Measurements from ENCODE around the gene CBFA2T3.
"Not testable (repeated sequence)": the region's sequence is repeated elsewhere in the genome, so short reads cannot be mapped to it uniquely, and the experiment has no call there.

The CBFA2T3 gene

DNA sequence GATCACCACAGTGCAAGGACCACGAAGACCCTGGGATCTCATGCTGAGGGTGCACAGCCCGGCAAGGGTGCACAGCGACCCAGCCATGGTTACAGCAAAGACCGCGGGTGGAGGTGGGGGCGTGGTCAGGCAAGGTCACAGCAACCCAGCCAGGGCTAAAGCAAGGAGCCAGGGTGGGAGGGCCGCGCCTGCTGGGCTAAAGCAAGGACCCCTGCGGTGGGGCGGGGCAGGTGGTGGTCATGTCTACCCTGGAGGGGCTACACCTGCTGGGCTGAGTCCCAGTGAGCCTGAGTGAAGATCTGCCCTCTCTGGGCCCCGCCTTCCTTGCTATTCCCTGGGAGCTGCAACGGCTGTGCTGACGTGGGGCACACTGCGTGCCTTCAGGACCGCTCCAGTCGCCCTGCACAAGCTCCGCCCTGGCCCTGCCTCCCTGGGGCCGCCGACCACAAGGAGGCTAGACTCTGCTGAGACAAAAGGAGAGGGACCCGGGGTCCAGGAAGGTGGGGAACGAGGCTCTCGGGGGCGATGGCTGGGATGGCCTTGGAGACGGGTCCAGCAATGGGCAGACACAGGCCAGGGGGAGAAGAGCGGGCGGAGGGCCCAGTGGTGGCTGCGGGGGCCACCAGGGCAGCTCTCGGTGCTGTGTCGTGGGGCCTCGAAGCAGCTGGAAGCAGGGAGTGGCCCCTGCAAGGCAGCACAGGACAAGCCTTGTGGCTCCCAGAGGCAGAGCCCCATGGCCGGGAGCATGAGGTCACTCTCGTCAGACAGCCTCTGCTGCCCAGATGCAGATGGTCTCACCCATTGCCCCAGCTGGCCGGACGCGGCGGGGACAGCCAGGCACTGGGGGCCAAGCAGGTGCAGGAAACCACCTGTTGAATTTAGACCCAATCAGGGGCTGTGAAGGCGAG lies 52.8 kb downstream of the CBFA2T3 start:
- no peak for DNase-seq (ENCODE audit: low read depth, low spot score)

DNA sequence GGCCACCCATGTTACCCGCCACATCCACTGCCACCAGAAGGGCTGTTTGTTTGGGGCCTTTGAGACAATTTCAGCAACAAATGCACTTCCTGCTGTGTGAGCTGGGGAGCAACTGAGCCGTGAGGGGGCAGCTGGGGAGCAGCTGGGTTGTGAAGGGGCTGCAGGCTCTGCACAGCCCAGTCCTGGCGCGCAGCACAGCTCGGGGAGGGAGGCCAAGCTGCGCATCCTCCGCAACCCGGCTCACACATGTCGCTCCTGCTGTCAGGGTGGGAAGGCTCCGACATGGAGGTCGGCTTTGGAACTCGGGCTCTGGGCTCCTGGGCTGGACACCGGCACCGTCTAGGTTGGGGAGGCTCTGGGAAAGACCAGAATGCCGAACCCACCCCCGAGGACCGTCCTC lies 53.6 kb downstream of the CBFA2T3 start:
- DNase-seq (ENCODE audit: low read depth, low spot score) = no peak

DNA sequence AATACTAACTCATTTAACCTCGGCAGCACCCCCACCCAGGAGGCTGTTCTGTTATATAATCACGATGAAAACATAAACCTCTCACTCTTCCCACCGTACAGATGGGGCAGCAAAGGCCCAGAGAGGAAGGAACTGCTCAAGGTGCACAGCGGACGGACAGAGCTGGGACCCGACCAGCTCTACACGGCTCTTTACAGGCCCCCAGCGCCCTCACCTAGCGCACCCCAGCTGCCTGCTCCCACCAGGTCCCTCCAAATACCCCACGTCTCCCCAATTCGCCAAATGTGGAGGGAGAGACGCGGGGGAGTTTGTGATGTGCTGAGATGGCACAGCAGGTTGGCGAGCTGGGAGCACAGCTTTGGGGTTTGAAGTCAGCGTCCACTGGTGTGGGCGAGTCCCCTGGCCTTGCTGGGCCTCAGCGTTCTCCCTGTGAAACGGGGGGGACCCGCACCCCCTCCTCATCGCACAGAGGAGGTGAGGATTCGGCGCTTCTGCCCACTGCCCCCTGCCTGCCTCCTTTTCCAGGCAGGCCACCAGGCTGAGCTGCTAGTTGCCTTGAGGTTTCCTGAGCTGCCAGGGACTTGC lies 54.1 kb downstream of the CBFA2T3 start:
- no peak for DNase-seq (ENCODE audit: low read depth, low spot score)

DNA sequence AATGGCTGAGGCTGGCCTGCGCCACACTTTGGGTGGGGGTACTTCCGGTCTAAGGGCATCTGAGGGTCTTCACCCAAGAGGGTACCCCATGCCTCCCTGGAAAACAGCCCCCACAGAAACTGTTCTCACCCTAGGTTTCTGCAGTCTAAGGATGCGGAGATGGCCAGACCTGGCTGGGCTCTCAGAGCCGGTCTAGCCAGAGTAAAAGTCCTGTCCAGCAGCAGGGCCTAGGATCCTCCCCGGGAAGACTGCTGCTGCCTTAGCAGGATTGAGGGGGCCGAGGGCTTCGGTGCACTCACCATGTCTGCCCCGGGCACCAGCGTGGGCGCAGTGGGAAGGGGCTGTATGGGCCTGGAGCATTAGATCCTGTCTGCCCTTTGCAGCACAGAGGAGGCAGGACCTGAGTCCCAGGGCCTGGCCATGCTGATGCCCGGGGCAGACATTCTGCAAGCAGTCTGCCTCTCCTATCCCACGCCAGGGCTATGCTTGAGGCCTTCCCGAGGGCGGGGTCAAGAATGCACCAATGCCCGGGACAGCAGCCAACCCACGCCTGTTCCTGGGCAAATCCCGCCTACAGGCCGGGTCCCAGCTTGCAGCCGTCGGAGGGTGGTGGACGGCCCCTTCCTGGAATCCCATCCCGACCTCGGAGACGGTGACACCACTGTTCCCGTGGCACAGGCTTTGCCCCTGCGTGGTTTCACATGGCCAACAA lies 54.7 kb downstream of the CBFA2T3 start:
- peak; percentile 79 for DNase-seq (ENCODE audit: low read depth, low spot score)

DNA sequence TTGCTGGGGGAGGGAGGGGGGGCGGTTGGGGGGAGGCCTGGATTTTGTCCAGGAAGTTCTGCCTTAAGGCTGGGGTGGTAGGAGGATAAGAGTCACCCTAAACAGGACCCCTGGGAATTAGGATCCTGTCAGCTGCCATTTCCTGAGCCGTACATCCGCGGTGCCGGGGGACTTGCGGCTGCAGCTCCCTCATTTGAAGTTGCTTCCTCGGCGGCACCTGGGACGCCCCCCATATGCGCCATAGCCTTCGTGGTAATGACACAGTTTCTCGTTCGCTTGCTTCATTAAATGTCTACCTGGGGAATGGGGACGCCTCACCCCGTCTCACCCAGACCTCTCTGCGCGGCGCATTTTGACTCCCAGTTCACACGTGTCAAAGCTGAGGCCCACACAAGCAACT lies 55.4 kb downstream of the CBFA2T3 start:
- DNase-seq (ENCODE audit: low read depth, low spot score) = no peak

DNA sequence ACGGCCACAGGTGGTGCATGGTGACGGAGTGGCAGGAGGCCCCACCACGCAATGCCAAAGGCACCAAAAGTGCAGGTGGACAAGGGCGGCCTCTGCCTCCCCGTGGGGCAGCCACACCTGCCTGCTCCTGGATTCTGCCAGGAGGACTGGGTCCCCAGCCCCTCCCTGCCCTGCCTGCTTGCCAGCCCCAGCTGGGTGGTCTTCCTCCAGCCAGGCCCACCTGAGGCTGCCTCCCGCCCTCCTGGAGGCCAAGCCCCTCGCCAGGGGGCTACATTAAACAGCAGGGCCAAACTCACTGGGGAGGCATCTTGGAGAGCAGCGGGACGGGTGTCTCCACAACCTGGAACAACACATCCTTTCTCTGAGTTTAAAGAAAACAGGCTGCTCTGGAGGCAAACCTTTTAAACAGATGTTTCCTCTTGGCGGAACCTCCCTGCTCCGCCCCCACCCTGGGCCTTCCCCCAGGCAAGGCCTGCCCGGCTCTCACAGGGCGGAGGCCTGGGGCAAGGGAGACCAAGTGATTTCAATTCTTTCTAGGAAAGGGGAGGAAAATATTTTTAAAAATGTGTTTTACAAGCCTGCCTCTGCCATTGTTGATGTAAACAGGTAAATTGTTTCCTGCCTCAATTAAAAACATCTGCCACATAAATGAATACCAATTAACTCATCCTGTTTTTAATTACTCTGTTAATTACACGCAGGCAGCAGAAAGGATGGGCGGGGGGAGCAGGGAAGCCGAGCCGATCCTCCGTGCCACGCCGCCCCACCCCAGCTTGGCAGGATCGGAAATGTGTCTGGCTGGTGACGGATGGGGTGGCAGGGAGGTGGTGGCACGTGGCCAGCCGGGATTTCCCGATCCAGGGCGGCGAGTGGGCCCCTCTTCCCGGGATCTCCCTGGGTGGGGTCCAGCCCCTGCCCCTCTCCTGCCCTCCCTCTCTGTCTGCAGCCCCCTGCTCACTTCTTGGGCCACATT lies 56.1 kb downstream of the CBFA2T3 start:
- DNase-seq (ENCODE audit: low read depth, low spot score) = peak; percentile 45

GRCh38 chr16:88919936-88920335 lies 57.1 kb downstream of the CBFA2T3 start:
- DNase-seq (ENCODE audit: low read depth, low spot score) = no peak

DNA sequence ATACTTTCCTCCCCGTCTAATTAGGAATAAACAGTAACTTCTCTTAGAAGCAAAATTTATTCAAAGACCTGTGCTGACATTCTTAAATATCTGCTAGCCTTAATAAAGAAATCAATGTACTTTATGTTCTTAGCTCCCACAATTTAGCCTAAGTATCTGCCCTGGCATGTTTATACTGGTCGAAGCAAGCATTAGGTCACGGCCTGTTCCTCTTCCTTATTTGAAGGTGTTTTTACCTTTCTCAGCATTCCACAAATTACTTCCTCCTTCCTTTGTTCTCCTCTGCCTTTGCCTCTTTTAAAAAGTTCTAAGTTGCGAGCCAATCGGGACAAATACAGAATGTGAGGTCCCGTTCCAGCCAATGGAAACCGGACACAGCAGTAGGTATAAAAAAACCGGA lies 58.1 kb downstream of the CBFA2T3 start:
- not testable (repeated sequence) for DNase-seq (ENCODE audit: low read depth, low spot score)

DNA sequence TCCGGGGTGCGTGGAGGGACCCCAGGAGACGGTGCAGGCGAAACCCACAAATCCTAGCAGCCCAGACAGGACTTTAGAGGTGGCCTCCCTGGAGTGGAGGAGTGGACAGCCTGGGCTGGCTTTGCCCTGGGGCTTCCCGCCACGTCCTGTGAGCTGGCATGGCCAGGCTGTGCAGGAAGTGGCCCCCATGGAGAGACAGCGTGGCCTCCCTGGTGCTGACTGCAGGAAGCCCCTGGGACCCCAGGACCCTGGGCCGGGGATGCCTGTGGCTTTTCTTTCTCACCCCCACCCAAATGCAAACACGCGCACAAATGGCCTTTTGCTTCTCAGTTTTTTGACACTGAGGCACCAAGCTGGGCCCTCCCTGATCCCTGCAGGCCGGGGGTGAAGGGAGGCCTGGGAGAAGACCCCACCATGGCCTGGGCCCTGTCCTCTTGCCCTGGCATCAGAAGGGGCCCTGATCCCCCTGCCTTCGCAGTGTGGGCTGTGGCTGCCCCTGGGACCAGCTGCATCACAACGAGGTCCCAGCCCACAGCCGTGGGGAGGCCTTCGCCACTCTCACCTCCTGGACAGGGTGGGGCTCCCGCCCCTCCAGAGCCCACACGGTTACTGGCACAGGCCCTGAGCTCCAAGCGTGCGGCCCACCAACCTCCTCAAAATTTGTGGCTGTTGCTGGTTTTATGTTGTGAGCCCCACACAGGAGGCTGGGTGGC lies 58.9 kb downstream of the CBFA2T3 start:
- DNase-seq (ENCODE audit: low read depth, low spot score) = no peak

- DNase-seq (ENCODE audit: low read depth, low spot score) = no peak
Measured at GRCh38 chr16:88917146-88917914, 59.7 kb downstream of the CBFA2T3 start.

DNA sequence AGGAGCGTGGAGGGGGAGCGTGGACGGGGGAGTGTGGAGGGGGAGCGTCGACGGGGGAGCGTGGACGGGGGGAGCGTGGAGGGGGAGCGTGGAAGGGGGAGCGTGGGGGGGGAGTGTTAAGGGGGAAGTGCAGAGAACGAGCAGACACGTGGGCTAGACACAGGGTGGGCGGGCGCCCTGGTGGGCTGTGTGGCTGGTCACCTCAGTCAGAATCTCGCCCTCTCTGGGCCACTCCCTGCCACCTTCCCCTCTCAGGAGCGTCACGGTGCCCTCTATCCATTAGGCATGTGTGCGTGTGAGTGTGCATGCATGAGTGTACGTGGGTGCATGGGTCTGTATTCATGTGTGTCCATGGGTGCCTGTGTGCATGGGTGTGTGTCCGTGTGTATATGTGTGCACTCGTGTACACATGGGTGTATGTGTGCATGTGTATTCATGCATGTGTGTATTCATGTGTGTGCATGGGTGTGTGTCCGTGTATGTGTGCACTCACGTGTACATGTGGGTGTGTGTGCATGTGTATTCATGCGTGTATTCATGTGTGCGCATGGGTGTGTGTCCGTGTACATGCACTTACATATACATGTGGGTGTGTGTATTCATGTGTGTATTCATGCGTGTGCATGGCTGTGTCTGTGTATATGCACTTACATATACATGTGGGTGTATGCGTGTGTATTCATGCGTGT lies 61.2 kb downstream of the CBFA2T3 start:
- no peak for DNase-seq (ENCODE audit: low read depth, low spot score)

DNA sequence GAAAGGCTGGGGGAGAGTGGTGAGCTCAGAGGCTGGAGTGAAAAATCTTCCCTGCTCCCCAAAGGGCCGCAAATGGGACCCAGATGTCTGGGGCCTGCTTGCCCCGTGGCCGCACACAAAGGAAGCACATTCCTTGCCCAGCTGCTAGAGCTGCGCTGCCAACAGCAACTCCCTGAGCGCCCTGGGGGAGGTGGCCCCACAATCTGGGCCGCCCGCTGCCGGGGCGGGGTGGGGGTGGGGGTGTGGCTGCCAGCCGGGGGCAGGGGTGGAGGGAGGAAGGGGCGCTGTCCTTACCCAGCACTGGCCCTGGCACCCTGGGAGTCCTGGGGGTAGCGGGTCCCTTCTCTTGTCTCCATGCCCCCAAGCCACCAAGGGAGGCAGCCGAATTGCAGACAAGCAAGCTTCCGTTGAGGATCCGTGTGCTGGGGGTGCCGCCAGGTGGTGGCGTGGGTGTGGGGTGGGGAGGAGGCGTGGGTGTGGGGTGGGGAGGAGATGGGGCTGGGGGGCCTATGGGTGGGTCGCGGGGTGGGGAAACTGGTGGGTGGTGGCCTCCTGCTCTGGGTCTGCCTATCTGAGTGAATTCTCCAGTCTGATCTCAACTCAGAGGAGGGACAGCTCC lies 62.1 kb downstream of the CBFA2T3 start:
- DNase-seq (ENCODE audit: low read depth, low spot score) = no peak

DNA sequence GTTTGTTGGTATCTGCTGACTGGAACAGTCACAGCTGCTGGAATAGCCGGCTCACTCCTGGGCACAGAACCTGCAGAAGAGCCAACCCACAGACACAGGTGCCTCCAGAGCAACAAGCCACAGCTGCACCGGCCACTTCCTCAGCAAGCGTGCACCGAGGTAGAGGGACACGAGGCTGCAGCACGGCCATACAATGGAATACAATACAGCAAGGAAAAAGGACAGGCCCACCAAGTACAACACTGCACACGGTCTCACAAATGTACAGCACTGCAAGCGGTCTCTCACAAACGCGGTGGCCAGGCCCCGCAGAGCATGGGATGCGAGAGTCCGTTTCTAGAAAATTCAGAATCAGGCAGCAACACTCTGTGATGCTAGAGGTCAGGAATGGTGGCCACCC lies 63.1 kb downstream of the CBFA2T3 start:
- no peak for DNase-seq (ENCODE audit: low read depth, low spot score)

DNA sequence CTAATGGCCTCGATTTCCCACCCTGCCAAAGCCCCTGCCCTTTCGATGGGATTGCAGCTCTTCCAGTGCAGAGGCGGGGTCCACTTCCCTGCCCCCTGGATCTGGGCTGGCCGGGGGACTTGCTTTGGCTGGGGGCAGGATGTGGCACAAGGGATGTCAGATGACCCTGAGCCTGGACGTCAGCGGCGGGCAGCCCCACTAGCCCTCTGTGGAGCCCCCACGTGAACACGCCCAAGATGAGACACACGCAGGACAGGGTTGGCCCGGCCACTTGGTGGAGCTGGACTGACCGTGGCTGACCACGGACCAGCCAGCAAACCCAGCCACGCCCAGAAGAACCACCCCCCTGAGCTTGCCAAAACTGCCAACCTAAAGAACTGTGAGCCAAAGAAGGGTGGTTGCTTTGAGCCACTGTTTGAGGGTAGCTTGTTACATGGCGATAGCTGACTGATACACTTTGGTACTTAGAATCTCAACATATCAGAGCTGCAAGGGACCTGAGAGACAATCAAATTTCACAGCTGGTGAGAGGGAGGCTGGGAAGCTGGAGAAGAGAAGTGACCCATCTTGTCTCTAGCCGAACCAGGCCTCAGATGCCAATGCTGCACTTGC lies 63.9 kb downstream of the CBFA2T3 start:
- no peak for DNase-seq (ENCODE audit: low read depth, low spot score)

- DNase-seq (ENCODE audit: low read depth, low spot score) = no peak
Measured at GRCh38 chr16:88912556-88912955, 64.5 kb downstream of the CBFA2T3 start.

DNA sequence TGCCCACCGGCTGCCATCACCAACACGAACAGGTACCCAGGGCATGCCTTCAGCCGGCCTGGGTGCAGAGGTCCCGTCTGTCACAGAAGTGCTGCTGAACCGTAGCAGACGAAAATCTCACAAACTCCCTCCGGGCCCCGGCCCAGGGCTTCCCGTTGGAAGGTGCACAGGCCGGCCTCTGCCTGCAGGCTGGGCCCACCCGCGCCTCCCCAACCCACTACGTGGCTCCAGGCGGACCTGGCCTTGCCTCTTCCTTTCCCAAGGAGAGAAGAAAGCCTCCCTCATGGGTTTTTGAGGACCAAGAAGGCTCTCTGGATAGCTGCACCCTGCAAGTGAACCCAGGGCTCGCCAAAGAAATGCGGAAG lies 65.1 kb downstream of the CBFA2T3 start:
- DNase-seq (ENCODE audit: low read depth, low spot score) = no peak

DNA sequence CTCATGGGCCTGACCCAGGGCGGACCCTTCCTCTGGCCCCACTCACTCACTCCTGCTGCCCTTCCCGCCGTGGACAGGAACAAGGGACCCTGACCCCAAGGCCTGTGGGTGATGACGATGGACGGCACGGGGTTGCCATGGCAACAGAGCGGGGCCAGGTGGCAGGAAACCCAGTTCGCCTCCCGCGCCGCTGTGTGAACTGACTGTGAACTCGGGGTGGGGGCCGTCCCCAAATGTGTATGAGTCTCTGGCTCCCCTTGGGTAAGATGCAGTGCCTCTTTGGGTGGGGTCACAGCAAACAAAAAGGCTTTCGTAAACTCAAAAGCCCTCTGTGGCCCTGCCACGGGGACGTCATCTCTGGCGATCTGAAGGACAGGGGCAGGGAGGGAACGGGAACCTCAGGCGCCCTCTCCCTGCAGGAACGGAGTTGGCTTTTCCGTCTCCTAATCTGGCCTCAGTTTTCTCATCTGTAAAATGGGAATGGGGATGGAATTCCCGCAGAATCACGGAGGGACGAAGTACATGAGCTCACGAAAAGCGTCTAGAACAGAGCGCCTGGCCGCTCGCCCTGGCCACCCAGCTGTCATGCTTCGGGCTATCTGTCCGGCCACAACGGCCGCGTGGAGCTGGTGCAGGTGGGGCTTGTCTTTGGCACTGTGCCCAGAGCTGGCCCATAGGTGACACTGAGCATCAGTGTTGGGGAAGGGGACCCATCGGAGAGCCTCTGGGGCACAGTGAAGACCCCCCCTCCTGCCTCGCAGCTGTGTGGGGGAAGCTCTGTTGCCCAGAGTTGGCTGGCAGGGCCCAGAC lies 65.7 kb downstream of the CBFA2T3 start:
- DNase-seq (ENCODE audit: low read depth, low spot score) = no peak
